UCSD-AML1 (cell line): ENCODE measurements around the gene MYH9.

ENCODE experiments used
- DNase-seq: peaks from one replicate; lab custom pipeline; 2025; ENCODE audit not compliant: unreplicated experiment; lab: John Stamatoyannopoulos, UW

The MYH9 gene

GRCh38 chr22:36386900-36387708 is 663 bp downstream of the MYH9 start:
- peak; percentile 76 for DNase-seq

GRCh38 chr22:36386351-36386899 is 1.3 kb downstream of the MYH9 start:
- DNase-seq: no peak

- no peak for DNase-seq
Observed at GRCh38 chr22:36385491-36386350, 2.0 kb downstream of the MYH9 start.

- peak; percentile 44 for DNase-seq
Observed at GRCh38 chr22:36384766-36385481, 2.8 kb downstream of the MYH9 start.

GRCh38 chr22:36383110-36383581 is 4.6 kb downstream of the MYH9 start:
- no peak for DNase-seq

GRCh38 chr22:36381513-36382128 is 6.1 kb downstream of the MYH9 start:
- no peak for DNase-seq

- no peak for DNase-seq
Observed at GRCh38 chr22:36379593-36380361, 8.0 kb downstream of the MYH9 start.

- no peak for DNase-seq
Observed at GRCh38 chr22:36378869-36379217, 8.9 kb downstream of the MYH9 start.

- no peak for DNase-seq
Observed at GRCh38 chr22:36378080-36378868, 9.5 kb downstream of the MYH9 start.

GRCh38 chr22:36377022-36377631 is 10.6 kb downstream of the MYH9 start:
- DNase-seq: no peak

GRCh38 chr22:36376265-36376664 is 11.5 kb downstream of the MYH9 start:
- DNase-seq: no peak

- DNase-seq: no peak
Observed at GRCh38 chr22:36375071-36375980, 12.4 kb downstream of the MYH9 start.

GRCh38 chr22:36374603-36375024 is 13.2 kb downstream of the MYH9 start:
- DNase-seq: no peak

GRCh38 chr22:36373258-36373579 is 14.5 kb downstream of the MYH9 start:
- peak; percentile 49 for DNase-seq

GRCh38 chr22:36371920-36372319 is 15.8 kb downstream of the MYH9 start:
- no peak for DNase-seq

- DNase-seq: no peak
Observed at GRCh38 chr22:36369922-36370791, 17.6 kb downstream of the MYH9 start.
